Tibial artery (tissue), 4 donors: ENCODE results near the gene SLCO4A1.

ENCODE experiments used
- DNase-seq, 2 donors: peaks; one replicate each; pipeline ENCODE4 v3.0.0-alpha.2; 2019
- H3K27ac ChIP-seq, 2 donors: fragments of 200-600 bp; sonication (generic) in 1 of 2; 1 replicate in 1 of 2; 2 replicates in 1 of 2; pipeline ENCODE4 v1.5.1; 2018 to 2019; ENCODE audit warnings: mild to moderate bottlenecking in 1 of 2
- H3K27me3 ChIP-seq, 2 donors: fragments of 200-600 bp; sonication (generic) in 1 of 2; one replicate each; pipeline versions ENCODE4 v1.5.1 to v1.6.0; 2016 to 2019
- H3K36me3 ChIP-seq, 3 donors: fragments of 200-600 bp; sonication (generic) in 2 of 3; one replicate each; pipeline ENCODE4 v1.5.1; 2016 to 2019; ENCODE audit warnings: mild to moderate bottlenecking in 2 of 3
- H3K4me1 ChIP-seq, 4 donors: fragments of 200-600 bp; sonication (generic) in 2 of 4; 1 replicate in 3 of 4; 2 replicates in 1 of 4; pipeline ENCODE4 v1.5.1; 2016 to 2019
- H3K4me3 ChIP-seq, 2 donors: fragments of 200-600 bp; sonication (generic) in 1 of 2; 1 replicate in 1 of 2; 2 replicates in 1 of 2; pipeline ENCODE4 v1.5.1; 2018 to 2019; ENCODE audit warnings: mild to moderate bottlenecking in 2 of 2
- H3K9me3 ChIP-seq, 3 donors: fragments of 200-600 bp; sonication (generic) in 1 of 3; one replicate each; pipeline ENCODE4 v1.5.1; 2016 to 2019
- intact Hi-C: fragments of 100-400 bp; cut with DNase I; formaldehyde crosslinking; loops from one replicate; pipeline ENCODE4 v1.15.0; 2023; ENCODE audit warnings: low total_unique reads
- TF ChIP-seq, protein P1 (sequence below), 2 experiments: fragments of 200-600 bp in 1 of 2; fragments of 450-650 bp in 1 of 2; IDR thresholded peaks; one replicate each; pipeline ENCODE4 v1.5.1; 2017 to 2019; ENCODE audit warnings: antibody characterized with exemption in 2 of 2, mild to moderate bottlenecking in 1 of 2, moderate library complexity in 1 of 2

SLCO4A1 gene

GRCh38 chr20:62638679-62639406 lies 3.5 kb upstream of the SLCO4A1 start:
- no peak overlapping the region for H3K4me3 ChIP-seq
- H3K27me3 ChIP-seq: peaks cover 0 to 95% of the 10 kb centered on the region in 2 donors
- intact Hi-C loops: no loop called here
- TF ChIP-seq, protein P1, sequence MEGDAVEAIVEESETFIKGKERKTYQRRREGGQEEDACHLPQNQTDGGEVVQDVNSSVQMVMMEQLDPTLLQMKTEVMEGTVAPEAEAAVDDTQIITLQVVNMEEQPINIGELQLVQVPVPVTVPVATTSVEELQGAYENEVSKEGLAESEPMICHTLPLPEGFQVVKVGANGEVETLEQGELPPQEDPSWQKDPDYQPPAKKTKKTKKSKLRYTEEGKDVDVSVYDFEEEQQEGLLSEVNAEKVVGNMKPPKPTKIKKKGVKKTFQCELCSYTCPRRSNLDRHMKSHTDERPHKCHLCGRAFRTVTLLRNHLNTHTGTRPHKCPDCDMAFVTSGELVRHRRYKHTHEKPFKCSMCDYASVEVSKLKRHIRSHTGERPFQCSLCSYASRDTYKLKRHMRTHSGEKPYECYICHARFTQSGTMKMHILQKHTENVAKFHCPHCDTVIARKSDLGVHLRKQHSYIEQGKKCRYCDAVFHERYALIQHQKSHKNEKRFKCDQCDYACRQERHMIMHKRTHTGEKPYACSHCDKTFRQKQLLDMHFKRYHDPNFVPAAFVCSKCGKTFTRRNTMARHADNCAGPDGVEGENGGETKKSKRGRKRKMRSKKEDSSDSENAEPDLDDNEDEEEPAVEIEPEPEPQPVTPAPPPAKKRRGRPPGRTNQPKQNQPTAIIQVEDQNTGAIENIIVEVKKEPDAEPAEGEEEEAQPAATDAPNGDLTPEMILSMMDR (IDR thresholded peaks at IDR 0.05): no peak
- DNase-seq: no peak
- no peaks in the 10 kb centered on the region for H3K36me3 ChIP-seq
- H3K4me1 ChIP-seq: peaks cover 0 to 25% (median 20%) of the 10 kb centered on the region in 4 donors
- H3K27ac ChIP-seq: no peak overlapping the region
- H3K9me3 ChIP-seq: no peaks in the 10 kb centered on the region

GRCh38 chr20:62639765-62640164 lies 2.5 kb upstream of the SLCO4A1 start:
- intact Hi-C loops: no loop called here
- no peaks in the 10 kb centered on the region for H3K36me3 ChIP-seq
- H3K4me3 ChIP-seq: no peak overlapping the region
- TF ChIP-seq, protein P1 (IDR thresholded peaks at IDR 0.05): no peak
- H3K27me3 ChIP-seq: peaks cover 0 to 95% of the 10 kb centered on the region in 2 donors
- H3K27ac ChIP-seq: no peak overlapping the region
- no peak for DNase-seq
- peaks cover 0 to 25% (median 20%) of the 10 kb centered on the region in 4 donors for H3K4me1 ChIP-seq
- no peaks in the 10 kb centered on the region for H3K9me3 ChIP-seq

- H3K27ac ChIP-seq: no peak overlapping the region
- no peak overlapping the region for H3K4me3 ChIP-seq
- intact Hi-C loops: no loop called here
- no peaks in the 10 kb centered on the region for H3K9me3 ChIP-seq
- DNase-seq: no peak
- peaks cover 0 to 95% of the 10 kb centered on the region in 2 donors for H3K27me3 ChIP-seq
- no peaks in the 10 kb centered on the region for H3K36me3 ChIP-seq
- TF ChIP-seq, protein P1 (IDR thresholded peaks at IDR 0.05): no peak
- H3K4me1 ChIP-seq: peaks cover 0 to 25% (median 20%) of the 10 kb centered on the region in 4 donors
Observed at GRCh38 chr20:62640870-62641269, 1.4 kb upstream of the SLCO4A1 start.

DNA sequence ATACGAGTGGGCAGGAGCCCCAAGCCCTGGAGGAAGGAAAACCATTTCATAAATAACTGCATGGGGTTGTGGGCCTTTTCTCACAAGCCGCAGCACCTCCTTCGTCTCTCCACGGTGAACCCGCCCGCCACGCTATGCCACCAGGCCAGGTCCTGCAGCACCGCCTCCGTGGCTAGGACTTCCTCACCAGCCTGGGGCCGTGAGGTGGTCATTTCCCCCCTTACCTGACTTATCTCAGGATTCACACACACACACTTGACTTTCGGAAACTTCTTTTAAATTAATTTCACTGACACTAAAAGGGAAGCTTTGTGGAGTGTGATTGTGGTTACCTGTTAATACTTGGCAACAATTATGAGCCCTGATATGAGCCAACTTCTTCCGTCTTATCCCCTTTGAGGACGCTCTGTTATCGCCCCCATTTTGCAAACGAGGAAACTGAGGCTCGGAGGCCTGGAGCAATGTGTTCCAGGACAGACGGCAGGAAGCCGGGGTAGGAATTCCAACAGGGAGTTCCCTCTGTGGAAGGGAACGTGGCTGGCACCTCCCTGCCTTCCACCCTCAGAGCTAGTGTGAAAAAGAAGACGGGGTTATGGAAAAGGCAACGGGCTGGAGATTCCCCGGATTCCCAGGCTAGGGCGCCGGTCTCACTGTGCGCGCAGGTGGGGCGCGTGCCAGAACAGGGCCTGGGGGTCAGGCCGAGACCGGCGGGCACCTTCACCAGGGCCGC lies 817 bp upstream of the SLCO4A1 start:
- Histone ChIP-seq H3K27me3 (peaks cover 0 to 95% of the 10 kb centered on the region in 2 donors), H3K4me3 (peak overlapping the region; percentile 41 to 50), H3K9me3 (no peaks in the 10 kb centered on the region), H3K27ac (no peak overlapping the region), H3K4me1 (peaks cover 0 to 25% (median 20%) of the 10 kb centered on the region in 4 donors), H3K36me3 (no peaks in the 10 kb centered on the region)
- intact Hi-C loops: no loop called here
- TF ChIP-seq, protein P1 (IDR thresholded peaks at IDR 0.05): no peak
- DNase-seq: no peak

GRCh38 chr20:62642666-62643520 lies 590 bp downstream of the SLCO4A1 start:
- intact Hi-C loops: no loop called here
- H3K27me3 ChIP-seq: peaks cover 0 to 93% of the 10 kb centered on the region in 2 donors
- H3K4me3 ChIP-seq: peak overlapping the region; percentile 41 to 50
- DNase-seq: no peak
- TF ChIP-seq, protein P1 (IDR thresholded peaks at IDR 0.05): no peak
- H3K4me1 ChIP-seq: peaks cover 0 to 31% (median 20%) of the 10 kb centered on the region in 4 donors
- no peak overlapping the region for H3K27ac ChIP-seq
- no peaks in the 10 kb centered on the region for H3K9me3 ChIP-seq
- no peaks in the 10 kb centered on the region for H3K36me3 ChIP-seq
